ENCODE results near the gene PCID2. TPM values are rescaled to one million over a fixed set of nuclear protein-coding genes. Genes with fewer than 3 reads are reported as not detected.

The PCID2 gene
- total and polyA plus RNA-seq, 2 of the 13 experiments (the other 11 are each of a cell fraction or from before 2014, with no cell fraction given): 65.0 to 111 TPM

DNA sequence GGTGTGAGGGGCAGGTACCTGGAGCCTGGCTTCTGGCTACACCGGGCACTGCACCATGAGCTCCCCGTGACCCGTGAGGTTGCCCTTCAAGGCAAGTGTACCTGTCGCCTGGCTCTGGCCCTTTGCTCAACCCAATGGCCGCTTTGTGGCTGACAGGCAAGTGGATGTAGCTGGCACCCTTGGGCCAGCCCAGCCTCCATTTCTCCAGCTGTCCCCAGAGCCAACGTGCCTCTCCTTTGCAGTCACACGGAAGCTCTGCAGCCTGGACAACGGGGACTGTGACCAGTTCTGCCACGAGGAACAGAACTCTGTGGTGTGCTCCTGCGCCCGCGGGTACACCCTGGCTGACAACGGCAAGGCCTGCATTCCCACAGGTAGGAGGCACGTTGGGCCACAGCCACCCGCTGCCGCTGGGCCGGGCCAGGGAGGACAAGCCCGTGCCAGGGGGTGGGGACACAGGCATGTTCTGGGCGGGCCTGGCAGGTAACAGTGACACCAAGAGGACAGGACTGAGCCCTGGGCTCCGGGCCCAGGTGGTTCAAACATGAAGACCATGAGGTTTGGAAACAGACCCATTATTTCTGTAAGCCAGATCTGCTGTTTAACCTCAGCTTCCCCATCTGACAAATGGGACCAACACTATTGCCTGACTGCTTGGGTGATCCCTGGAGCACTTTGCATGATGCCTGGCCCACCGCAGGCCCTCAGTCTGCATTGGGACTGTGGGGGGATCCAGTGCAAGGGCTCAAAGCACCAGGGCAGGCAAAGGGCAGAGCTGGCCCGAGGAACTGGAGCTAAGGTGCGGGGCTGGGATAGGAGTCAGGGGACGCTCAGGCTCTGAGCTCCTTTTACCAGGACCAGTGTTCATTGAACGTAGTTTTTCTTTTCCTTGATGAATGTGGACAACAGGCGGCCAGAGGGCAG lies 67.5 kb downstream of the PCID2 start:
- ATAC-seq (no peak), DNase-seq (ENCODE audit: low spot score) (no peak), FAIRE-seq (no peak)
- H4K20me1 ChIP-seq (ENCODE audit: insufficient read depth, low read length): no peaks in the 10 kb centered on the region
- H2AFZ ChIP-seq (ENCODE audit: low read length): no peak overlapping the region
- H3K27ac ChIP-seq (ENCODE audit: extremely low read length, insufficient read depth, low read length): peak overlapping the region; percentile 15
- peaks cover 49% of the 10 kb centered on the region for H3K4me1 ChIP-seq (ENCODE audit: insufficient read depth, low read length)
- no peaks in the 10 kb centered on the region for H3K9me3 ChIP-seq (ENCODE audit: low read length)
- ChIA-PET POLR2A (interaction anchor here (0.8 to 2.0 kb wide), 3 partner anchors 9 to 18 kb away, joined by 4 to 10 read pairs (median 5); partner anchors contain the start of gene F10), CTCF (ENCODE audit: low intra/inter-chr PET ratio, low total read pairs) (no interaction called here)
- BruUV-seq (replicated peaks): no TSS peak
- no peak overlapping the region for H3K4me3 ChIP-seq (replicated peaks in 1 of 3; ENCODE audit: insufficient read depth in 1 of 3, low read depth in 2 of 3, low read length in 3 of 3)
- intact Hi-C loops (cut with micrococcal nuclease; ENCODE audit: unreplicated experiment): no loop called here
- in situ Hi-C loops (cut with HindIII; ENCODE audit: extremely low pct_ligation_motif_present, low pct_unique_long_range_greater_than_20kb): no loop called here
- no peak overlapping the region for H3K4me2 ChIP-seq (ENCODE audit: low read depth, low read length)
- 95% methylated on average over 14 of the region's 26 CpGs for WGBS (ENCODE audit: low lambda C conversion rate)
- H3K9ac ChIP-seq (ENCODE audit: insufficient read depth, low read depth, low read length): no peak overlapping the region
- no peaks in the 10 kb centered on the region for H3K27me3 ChIP-seq (ENCODE audit: control insufficient read depth in 1 of 2, insufficient read depth in 2 of 2, low read length in 2 of 2)
- H3K36me3 ChIP-seq (replicated peaks in 1 of 2; ENCODE audit: control insufficient read depth in 1 of 2, insufficient read depth in 2 of 2, low read length in 2 of 2): peaks cover 11 to 39% of the 10 kb centered on the region in 2 experiments; a peak in 4 of 5 replicates
- no peaks in the 10 kb centered on the region for H3K79me2 ChIP-seq (ENCODE audit: insufficient read depth, low read length)
- TF ChIP-seq ZNF468 (CRISPR knock-in tag; IDR thresholded peaks at IDR 0.05): 0 out of 2 replicates have a peak, but pooled peaks have one; percentile 71
- no peak for TF ChIP-seq SALL1 (CRISPR knock-in tag; IDR thresholded peaks at IDR 0.05)
- peak; percentile 75 for TF ChIP-seq AGO2 (optimal IDR thresholded peaks at IDR 0.05; ENCODE audit: low read depth, low read length)
- TF ChIP-seq TBX2 (CRISPR knock-in tag; IDR thresholded peaks at IDR 0.05; ENCODE audit: borderline replicate concordance): no peak
- TF ChIP-seq, protein P1, sequence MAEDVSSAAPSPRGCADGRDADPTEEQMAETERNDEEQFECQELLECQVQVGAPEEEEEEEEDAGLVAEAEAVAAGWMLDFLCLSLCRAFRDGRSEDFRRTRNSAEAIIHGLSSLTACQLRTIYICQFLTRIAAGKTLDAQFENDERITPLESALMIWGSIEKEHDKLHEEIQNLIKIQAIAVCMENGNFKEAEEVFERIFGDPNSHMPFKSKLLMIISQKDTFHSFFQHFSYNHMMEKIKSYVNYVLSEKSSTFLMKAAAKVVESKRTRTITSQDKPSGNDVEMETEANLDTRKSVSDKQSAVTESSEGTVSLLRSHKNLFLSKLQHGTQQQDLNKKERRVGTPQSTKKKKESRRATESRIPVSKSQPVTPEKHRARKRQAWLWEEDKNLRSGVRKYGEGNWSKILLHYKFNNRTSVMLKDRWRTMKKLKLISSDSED (CRISPR knock-in tag; IDR thresholded peaks at IDR 0.05): peak; percentile 52; the same call in 1 of the 2 replicates
- TF ChIP-seq, protein P2, sequence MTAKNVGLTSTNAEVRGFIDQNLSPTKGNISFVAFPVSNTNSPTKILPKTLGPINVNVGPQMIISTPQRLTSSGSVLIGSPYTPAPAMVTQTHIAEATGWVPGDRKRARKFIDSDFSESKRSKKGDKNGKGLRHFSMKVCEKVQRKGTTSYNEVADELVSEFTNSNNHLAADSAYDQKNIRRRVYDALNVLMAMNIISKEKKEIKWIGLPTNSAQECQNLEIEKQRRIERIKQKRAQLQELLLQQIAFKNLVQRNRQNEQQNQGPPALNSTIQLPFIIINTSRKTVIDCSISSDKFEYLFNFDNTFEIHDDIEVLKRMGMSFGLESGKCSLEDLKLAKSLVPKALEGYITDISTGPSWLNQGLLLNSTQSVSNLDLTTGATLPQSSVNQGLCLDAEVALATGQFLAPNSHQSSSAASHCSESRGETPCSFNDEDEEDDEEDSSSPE (CRISPR knock-in tag; IDR thresholded peaks at IDR 0.05): no peak
- TF ChIP-seq, protein P3, sequence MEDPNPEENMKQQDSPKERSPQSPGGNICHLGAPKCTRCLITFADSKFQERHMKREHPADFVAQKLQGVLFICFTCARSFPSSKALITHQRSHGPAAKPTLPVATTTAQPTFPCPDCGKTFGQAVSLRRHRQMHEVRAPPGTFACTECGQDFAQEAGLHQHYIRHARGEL (CRISPR knock-in tag; IDR thresholded peaks at IDR 0.05): 0 out of 2 replicates have a peak, but pooled peaks have one; percentile 37
- no peak for TF ChIP-seq IKZF4 (CRISPR knock-in tag; IDR thresholded peaks at IDR 0.05; ENCODE audit: borderline replicate concordance, low read depth, not compliant biosample characterization)
- TF ChIP-seq ZNF263 (CRISPR knock-in tag; IDR thresholded peaks at IDR 0.05): no peak
- TF ChIP-seq ZNF772 (CRISPR knock-in tag; IDR thresholded peaks at IDR 0.05): peak; percentile 34; the same call in 1 of the 2 replicates
- TF ChIP-seq, protein P4, sequence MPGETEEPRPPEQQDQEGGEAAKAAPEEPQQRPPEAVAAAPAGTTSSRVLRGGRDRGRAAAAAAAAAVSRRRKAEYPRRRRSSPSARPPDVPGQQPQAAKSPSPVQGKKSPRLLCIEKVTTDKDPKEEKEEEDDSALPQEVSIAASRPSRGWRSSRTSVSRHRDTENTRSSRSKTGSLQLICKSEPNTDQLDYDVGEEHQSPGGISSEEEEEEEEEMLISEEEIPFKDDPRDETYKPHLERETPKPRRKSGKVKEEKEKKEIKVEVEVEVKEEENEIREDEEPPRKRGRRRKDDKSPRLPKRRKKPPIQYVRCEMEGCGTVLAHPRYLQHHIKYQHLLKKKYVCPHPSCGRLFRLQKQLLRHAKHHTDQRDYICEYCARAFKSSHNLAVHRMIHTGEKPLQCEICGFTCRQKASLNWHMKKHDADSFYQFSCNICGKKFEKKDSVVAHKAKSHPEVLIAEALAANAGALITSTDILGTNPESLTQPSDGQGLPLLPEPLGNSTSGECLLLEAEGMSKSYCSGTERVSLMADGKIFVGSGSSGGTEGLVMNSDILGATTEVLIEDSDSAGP (CRISPR knock-in tag; IDR thresholded peaks at IDR 0.05; ENCODE audit: borderline replicate concordance): peak; percentile 34; the same call in 1 of the 2 replicates
- TF ChIP-seq, protein P5, sequence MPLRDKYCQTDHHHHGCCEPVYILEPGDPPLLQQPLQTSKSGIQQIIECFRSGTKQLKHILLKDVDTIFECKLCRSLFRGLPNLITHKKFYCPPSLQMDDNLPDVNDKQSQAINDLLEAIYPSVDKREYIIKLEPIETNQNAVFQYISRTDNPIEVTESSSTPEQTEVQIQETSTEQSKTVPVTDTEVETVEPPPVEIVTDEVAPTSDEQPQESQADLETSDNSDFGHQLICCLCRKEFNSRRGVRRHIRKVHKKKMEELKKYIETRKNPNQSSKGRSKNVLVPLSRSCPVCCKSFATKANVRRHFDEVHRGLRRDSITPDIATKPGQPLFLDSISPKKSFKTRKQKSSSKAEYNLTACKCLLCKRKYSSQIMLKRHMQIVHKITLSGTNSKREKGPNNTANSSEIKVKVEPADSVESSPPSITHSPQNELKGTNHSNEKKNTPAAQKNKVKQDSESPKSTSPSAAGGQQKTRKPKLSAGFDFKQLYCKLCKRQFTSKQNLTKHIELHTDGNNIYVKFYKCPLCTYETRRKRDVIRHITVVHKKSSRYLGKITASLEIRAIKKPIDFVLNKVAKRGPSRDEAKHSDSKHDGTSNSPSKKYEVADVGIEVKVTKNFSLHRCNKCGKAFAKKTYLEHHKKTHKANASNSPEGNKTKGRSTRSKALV (CRISPR knock-in tag; IDR thresholded peaks at IDR 0.05): no peak
- TF ChIP-seq YEATS2 (CRISPR knock-in tag; IDR thresholded peaks at IDR 0.05; ENCODE audit: borderline replicate concordance): no peak
- no peak for TF ChIP-seq ZNF891 (CRISPR knock-in tag; IDR thresholded peaks at IDR 0.05)
- TF ChIP-seq CEBPB (IDR thresholded peaks at IDR 0.05; ENCODE audit: borderline replicate concordance, low read depth, low read length): no peak
- peak; percentile 90 for TF ChIP-seq ZNF629 (CRISPR knock-in tag; conservative IDR thresholded peaks at IDR 0.05)

All from HepG2 (cell line).